ENCODE measurements around the gene JAKMIP2.

- TF ChIP-seq, protein P1, sequence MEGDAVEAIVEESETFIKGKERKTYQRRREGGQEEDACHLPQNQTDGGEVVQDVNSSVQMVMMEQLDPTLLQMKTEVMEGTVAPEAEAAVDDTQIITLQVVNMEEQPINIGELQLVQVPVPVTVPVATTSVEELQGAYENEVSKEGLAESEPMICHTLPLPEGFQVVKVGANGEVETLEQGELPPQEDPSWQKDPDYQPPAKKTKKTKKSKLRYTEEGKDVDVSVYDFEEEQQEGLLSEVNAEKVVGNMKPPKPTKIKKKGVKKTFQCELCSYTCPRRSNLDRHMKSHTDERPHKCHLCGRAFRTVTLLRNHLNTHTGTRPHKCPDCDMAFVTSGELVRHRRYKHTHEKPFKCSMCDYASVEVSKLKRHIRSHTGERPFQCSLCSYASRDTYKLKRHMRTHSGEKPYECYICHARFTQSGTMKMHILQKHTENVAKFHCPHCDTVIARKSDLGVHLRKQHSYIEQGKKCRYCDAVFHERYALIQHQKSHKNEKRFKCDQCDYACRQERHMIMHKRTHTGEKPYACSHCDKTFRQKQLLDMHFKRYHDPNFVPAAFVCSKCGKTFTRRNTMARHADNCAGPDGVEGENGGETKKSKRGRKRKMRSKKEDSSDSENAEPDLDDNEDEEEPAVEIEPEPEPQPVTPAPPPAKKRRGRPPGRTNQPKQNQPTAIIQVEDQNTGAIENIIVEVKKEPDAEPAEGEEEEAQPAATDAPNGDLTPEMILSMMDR (IDR thresholded peaks at IDR 0.05): no peak
- TF ChIP-seq NR1H2 (CRISPR knock-in tag; IDR thresholded peaks at IDR 0.05) (no peak), SP1 (CRISPR knock-in tag; conservative IDR thresholded peaks at IDR 0.05) (no peak), MAX (CRISPR knock-in tag; IDR thresholded peaks at IDR 0.05) (no peak), TCF7 (CRISPR knock-in tag; IDR thresholded peaks at IDR 0.05; ENCODE audit: low read depth) (no peak), FOXK1 (CRISPR knock-in tag; IDR thresholded peaks at IDR 0.05) (no peak), MXD4 (CRISPR knock-in tag; IDR thresholded peaks at IDR 0.05; ENCODE audit: borderline replicate concordance) (no peak), NFYB (CRISPR knock-in tag; conservative IDR thresholded peaks at IDR 0.05; ENCODE audit: low read depth) (no peak), CREM (CRISPR knock-in tag; IDR thresholded peaks at IDR 0.05) (no peak), IRF1 (CRISPR knock-in tag; IDR thresholded peaks at IDR 0.05) (no peak), ZNF317 (CRISPR knock-in tag; IDR thresholded peaks at IDR 0.05; ENCODE audit: borderline replicate concordance, low read depth) (no peak)
These were observed 133.9 kb downstream of the JAKMIP2 start for GRCh38 chr5:147648597-147648996.
